Prostate gland (tissue), 2 donors: ENCODE measurements around the gene SLC6A11. TPM values are rescaled to one million over a fixed set of nuclear protein-coding genes. Genes with fewer than 3 reads are reported as not detected.

Experiments used
- DNase-seq: peaks from one replicate; pipeline ENCODE4 v3.0.0-alpha.2; 2019; ENCODE audit warnings: low spot score
- H3K27ac ChIP-seq, 2 donors: fragments of 200-600 bp; sonication (generic); 2 replicates each; pipeline ENCODE4 v1.5.1; 2017 to 2019
- H3K27me3 ChIP-seq: fragments of 200-600 bp; sonication (generic); replicated peaks from 2 replicates; pipeline ENCODE4 v1.5.1; 2019; ENCODE audit not compliant: insufficient read depth
- H3K36me3 ChIP-seq, 2 donors: fragments of 200-600 bp; sonication (generic); 1 replicate in 1 of 2; 2 replicates in 1 of 2; pipeline versions ENCODE4 v1.5.1 to v1.8.1; 2017 to 2019
- H3K4me1 ChIP-seq: fragments of 200-600 bp; sonication (generic); replicated peaks from 2 replicates; pipeline ENCODE4 v1.5.1; 2019
- H3K4me3 ChIP-seq, 2 donors: fragments of 200-600 bp; sonication (generic); 2 replicates each; pipeline ENCODE4 v1.5.1; 2017 to 2019
- H3K9me3 ChIP-seq: fragments of 200-600 bp; sonication (generic); 2 replicates; pipeline ENCODE4 v1.5.1; 2017
- POLR2A ChIP-seq: fragments of 450-650 bp; IDR thresholded peaks from one replicate; pipeline ENCODE4 v1.6.1; 2016; ENCODE audit warnings: antibody characterized with exemption, mild to moderate bottlenecking
- POLR2AphosphoS5 ChIP-seq: sonication (generic); formaldehyde crosslinking; IDR thresholded peaks from one replicate; pipeline ENCODE4 v1.6.1; 2017; ENCODE audit warnings: antibody characterized with exemption
- WGBS: methylation state at CpG from one replicate; pipeline ENCODE4 v1.1.5; 2018; 5-methylcytosine and 5-hydroxymethylcytosine counted together
- intact Hi-C: fragments of 100-400 bp; cut with DNase I; formaldehyde crosslinking; loops from one replicate; pipeline ENCODE4 v1.14.2; 2022
- total RNA-seq, 2 donors: library from RNA; depleted of rRNA; stranded (reverse); fragments of >200 nt; gene quantifications; one replicate each; pipeline ENCODE4 v1.1.0, GENCODE V29; 2016
- TF ChIP-seq, protein P1 (sequence below), 4 experiments: fragments of 200-600 bp in 2 of 4; fragments of 450-650 bp in 2 of 4; sonication (generic) in 2 of 4; IDR thresholded peaks; 1 replicate in 3 of 4; 2 replicates in 1 of 4; pipeline ENCODE4 v1.5.1; 2016 to 2019; ENCODE audit warnings: antibody characterized with exemption in 4 of 4, mild to moderate bottlenecking in 2 of 4, moderate library complexity in 2 of 4

SLC6A11 gene
- total RNA-seq, 2 donors from 2014 or later: 3.6 to 6.9 TPM

DNA sequence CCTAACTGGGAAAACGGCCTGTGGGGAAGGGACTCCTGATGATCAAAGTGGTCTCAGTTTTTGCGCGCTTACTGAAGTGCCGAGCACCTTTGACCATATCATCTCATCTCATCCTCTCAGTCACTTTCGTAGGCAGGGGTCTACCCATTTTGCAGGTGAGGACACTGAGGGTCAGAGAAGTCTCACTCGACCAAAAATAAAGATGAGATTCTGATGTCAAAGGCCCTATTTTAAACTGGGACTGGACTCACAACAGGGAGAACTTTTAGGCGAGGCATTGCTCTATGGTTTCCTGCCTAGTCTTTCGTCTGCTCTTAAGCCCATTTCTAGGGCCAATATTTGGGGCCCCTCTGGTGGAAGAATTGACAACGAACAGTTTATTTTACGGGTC lies 830 bp downstream of the SLC6A11 start:
- H3K27me3 ChIP-seq: no peaks in the 10 kb centered on the region
- TF ChIP-seq, protein P1, sequence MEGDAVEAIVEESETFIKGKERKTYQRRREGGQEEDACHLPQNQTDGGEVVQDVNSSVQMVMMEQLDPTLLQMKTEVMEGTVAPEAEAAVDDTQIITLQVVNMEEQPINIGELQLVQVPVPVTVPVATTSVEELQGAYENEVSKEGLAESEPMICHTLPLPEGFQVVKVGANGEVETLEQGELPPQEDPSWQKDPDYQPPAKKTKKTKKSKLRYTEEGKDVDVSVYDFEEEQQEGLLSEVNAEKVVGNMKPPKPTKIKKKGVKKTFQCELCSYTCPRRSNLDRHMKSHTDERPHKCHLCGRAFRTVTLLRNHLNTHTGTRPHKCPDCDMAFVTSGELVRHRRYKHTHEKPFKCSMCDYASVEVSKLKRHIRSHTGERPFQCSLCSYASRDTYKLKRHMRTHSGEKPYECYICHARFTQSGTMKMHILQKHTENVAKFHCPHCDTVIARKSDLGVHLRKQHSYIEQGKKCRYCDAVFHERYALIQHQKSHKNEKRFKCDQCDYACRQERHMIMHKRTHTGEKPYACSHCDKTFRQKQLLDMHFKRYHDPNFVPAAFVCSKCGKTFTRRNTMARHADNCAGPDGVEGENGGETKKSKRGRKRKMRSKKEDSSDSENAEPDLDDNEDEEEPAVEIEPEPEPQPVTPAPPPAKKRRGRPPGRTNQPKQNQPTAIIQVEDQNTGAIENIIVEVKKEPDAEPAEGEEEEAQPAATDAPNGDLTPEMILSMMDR (IDR thresholded peaks at IDR 0.05): no peak
- TF ChIP-seq POLR2AphosphoS5: no peak
- no peak for TF ChIP-seq POLR2A
- no peaks in the 10 kb centered on the region for H3K4me1 ChIP-seq
- H3K4me3 ChIP-seq: no peak overlapping the region
- H3K36me3 ChIP-seq: no peaks in the 10 kb centered on the region
- intact Hi-C loops: no loop called here
- H3K27ac ChIP-seq: no peak overlapping the region
- no peak for DNase-seq
- H3K9me3 ChIP-seq: no peaks in the 10 kb centered on the region
- 72% methylated on average over 10 of the region's 10 CpGs for WGBS

DNA sequence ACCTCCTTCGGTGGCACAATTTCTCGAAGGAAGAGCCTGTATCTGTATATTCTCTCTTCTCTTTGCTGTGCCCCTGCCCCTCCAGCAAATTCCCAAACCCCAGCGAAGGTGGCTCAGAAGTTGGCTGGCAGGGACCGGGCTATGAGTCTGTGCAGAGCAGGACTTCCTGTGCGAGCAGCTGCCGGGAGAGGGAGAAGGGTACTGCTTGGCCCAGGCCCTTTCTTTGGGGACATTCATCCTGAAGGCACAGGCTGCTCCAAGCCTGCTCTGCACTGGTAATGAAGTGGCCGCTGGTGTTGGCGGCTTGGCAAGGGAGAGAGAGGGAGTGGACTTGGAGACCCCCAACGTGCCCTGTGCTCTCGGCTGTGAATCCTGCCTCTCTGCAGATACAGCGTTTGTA lies 1.5 kb downstream of the SLC6A11 start:
- no peaks in the 10 kb centered on the region for H3K9me3 ChIP-seq
- H3K4me3 ChIP-seq: no peak overlapping the region
- no peaks in the 10 kb centered on the region for H3K36me3 ChIP-seq
- no peaks in the 10 kb centered on the region for H3K4me1 ChIP-seq
- H3K27ac ChIP-seq: no peak overlapping the region
- WGBS: 59% methylated on average over 11 of the region's 11 CpGs
- DNase-seq: no peak
- H3K27me3 ChIP-seq: no peaks in the 10 kb centered on the region
- intact Hi-C loops: no loop called here
- no peak for TF ChIP-seq POLR2AphosphoS5
- TF ChIP-seq, protein P1 (IDR thresholded peaks at IDR 0.05): no peak

DNA sequence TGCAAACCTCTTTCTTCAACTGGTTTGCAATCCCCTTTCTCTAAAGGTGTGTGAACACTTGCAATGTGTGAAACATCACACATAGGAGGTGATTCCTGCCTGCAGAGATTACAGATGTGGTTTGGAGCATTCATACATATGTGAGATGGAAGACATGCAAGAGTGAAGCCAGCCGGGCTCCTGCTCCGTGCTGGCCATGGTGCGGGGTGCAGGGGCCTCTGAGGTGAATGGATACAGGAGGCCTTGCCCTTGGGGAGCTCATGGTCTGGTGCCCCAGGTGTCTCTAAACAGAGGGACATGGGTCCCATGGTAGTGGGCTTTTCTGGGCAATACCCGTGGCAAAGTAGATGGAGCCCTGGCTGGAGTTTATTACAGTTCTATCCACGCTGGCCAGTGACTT lies 6.0 kb downstream of the SLC6A11 start:
- intact Hi-C loops: no loop called here
- no peaks in the 10 kb centered on the region for H3K36me3 ChIP-seq
- no peaks in the 10 kb centered on the region for H3K4me1 ChIP-seq
- 88% methylated on average over 5 of the region's 5 CpGs for WGBS
- no peak for DNase-seq
- no peaks in the 10 kb centered on the region for H3K9me3 ChIP-seq
- H3K27me3 ChIP-seq: no peaks in the 10 kb centered on the region
- H3K4me3 ChIP-seq: no peak overlapping the region
- H3K27ac ChIP-seq: no peak overlapping the region
- TF ChIP-seq, protein P1 (IDR thresholded peaks at IDR 0.05): no peak
- TF ChIP-seq POLR2AphosphoS5 (no peak), POLR2A (no peak)

DNA sequence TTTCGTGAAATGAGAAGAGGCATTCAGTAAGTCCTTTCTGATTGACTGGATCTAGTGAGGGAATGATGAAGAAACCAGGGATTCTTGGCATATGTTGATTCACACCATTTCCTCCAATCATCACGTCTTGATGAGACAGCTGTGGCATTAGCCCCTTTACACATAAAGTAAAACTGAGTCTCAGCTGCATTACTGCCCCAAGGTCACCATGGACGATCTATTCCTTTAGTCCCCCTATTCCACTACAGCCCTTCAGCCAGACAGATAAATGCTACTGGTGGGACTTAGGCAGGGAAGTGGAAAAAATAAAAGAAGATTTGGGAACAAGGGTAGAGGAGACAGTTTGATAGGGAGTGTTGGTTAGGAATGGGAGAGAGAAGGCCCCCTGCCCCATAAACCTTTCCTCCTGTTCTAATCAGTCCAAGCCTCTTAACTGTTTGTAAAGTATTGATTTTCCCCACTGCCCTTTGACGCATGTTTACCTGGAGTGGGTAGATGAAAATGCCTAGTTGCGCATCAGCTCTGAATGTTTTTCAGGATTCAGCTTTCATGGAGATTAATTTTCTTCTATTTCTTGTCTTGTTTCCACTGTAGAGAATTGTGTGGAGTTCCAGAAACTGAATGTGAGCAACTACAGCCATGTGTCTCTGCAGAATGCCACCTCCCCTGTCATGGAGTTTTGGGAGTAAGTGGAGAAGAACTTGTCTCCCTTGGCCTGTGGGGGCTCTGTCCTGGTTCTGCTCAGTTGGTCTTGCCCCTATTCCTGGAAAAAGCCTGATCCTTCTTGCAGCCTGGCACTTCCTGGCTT lies 6.9 kb downstream of the SLC6A11 start:
- DNase-seq: no peak
- TF ChIP-seq, protein P1 (IDR thresholded peaks at IDR 0.05): no peak
- TF ChIP-seq POLR2AphosphoS5 (no peak), POLR2A (no peak)
- Histone ChIP-seq H3K27ac (no peak overlapping the region), H3K27me3 (no peaks in the 10 kb centered on the region), H3K36me3 (no peaks in the 10 kb centered on the region), H3K4me3 (no peak overlapping the region), H3K9me3 (no peaks in the 10 kb centered on the region), H3K4me1 (no peaks in the 10 kb centered on the region)
- WGBS: 78% methylated on average over 5 of the region's 5 CpGs
- intact Hi-C loops: no loop called here

GRCh38 chr3:10823516-10823818 lies 7.4 kb downstream of the SLC6A11 start:
- Histone ChIP-seq H3K4me1 (no peaks in the 10 kb centered on the region), H3K4me3 (no peak overlapping the region), H3K27me3 (no peaks in the 10 kb centered on the region), H3K9me3 (no peaks in the 10 kb centered on the region), H3K36me3 (no peaks in the 10 kb centered on the region), H3K27ac (no peak overlapping the region)
- 93% methylated on average over 2 of the region's 2 CpGs for WGBS
- DNase-seq: no peak
- intact Hi-C loops: no loop called here
- TF ChIP-seq POLR2AphosphoS5: no peak
- no peak for TF ChIP-seq POLR2A
- TF ChIP-seq, protein P1 (IDR thresholded peaks at IDR 0.05): no peak
